Measurements from ENCODE around the gene PPP1R12C. TPM values are rescaled to one million over a fixed set of nuclear protein-coding genes. Genes with fewer than 3 reads are reported as not detected.

PPP1R12C gene
- total RNA-seq, 1 experiment from 2014 or later: 79.9 TPM

DNA sequence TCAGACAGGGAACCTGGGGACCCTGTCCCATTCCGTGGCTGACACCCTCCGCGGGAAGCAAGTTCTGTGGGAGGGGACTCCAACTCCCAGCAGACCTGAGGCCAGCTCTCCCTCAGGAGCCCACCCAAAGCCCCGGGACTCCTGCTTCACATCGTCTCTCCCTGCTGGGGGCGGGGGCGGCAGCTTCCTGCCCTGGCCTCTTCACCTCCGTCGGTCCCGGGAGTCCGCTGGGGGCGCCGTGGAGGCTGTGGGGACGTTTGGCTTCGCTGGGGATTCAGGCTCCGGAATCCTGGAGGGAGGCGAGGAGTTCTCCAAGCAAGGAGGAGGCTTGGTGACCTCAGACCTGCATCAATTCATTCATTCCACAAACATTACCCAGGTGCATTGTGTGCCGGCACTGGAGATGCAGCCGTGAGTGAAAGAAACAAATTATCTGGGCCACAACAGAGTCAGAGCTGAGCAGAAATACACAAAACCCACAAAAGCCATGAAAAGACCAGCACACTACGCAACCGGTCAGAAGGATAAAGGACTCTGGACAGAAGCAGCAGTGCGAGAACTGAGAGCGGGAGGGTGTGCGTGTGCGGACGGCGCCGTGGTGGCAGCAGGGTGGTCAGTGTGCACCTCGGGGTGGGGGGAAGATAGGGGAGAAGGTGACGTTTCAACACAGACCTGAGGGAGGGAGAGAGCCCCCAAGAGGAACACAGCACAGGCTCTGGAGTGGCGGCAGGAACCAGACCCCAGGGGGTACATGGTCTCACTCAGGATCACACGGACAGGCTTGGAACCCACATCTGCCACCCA is 22.8 kb downstream of the PPP1R12C start:
- Histone ChIP-seq H3K4me1 (ENCODE audit: insufficient read depth, low read length) (no peaks in the 10 kb centered on the region), H3K27ac (ENCODE audit: insufficient read length, low read depth, low read length) (no peak overlapping the region), H3K79me2 (ENCODE audit: insufficient read depth, low read length) (no peaks in the 10 kb centered on the region), H3K23ac (ENCODE audit: insufficient read length, low read depth, low read length) (no peak overlapping the region), H2BK20ac (ENCODE audit: low read depth, low read length, poor library complexity, severe bottlenecking) (no peak overlapping the region), H2AK5ac (ENCODE audit: insufficient read length, low read length) (no peak overlapping the region), H2BK12ac (ENCODE audit: insufficient read length, low read depth, low read length) (no peak overlapping the region), H3T11ph (ENCODE audit: low read length) (no peak overlapping the region), H4K20me1 (ENCODE audit: control insufficient read depth, insufficient read depth, insufficient read length) (peaks cover 2% of the 10 kb centered on the region), H2BK15ac (ENCODE audit: low read depth, low read length) (no peak overlapping the region), H4K91ac (ENCODE audit: insufficient read length, low read depth, low read length) (no peak overlapping the region), H2BK120ac (ENCODE audit: low read depth, low read length, poor library complexity, severe bottlenecking) (no peak overlapping the region), H3K4me2 (ENCODE audit: insufficient read depth, insufficient read length, low read length) (no peak overlapping the region), H3K23me2 (ENCODE audit: insufficient read length, low read depth, low read length, poor library complexity, severe bottlenecking) (peaks cover 3% of the 10 kb centered on the region), H3K18ac (ENCODE audit: insufficient read length, low read depth, low read length) (no peak overlapping the region), H3K79me1 (ENCODE audit: insufficient read depth, low read depth, low read length, poor library complexity, severe bottlenecking) (peaks cover 3% of the 10 kb centered on the region), H3K14ac (ENCODE audit: insufficient read depth, low read length) (no peak overlapping the region), H4K8ac (replicated peaks; ENCODE audit: insufficient read length, low read depth, low read length) (no peak overlapping the region), H3K9me3 (ENCODE audit: control insufficient read depth, low read depth, low read length) (no peaks in the 10 kb centered on the region), H2BK5ac (ENCODE audit: insufficient read length, low read length) (no peak overlapping the region), H3K4ac (ENCODE audit: low read depth, low read length) (no peak overlapping the region), H4K5ac (ENCODE audit: insufficient read length, low read depth, low read length) (no peak overlapping the region), H3K27me3 (ENCODE audit: insufficient read depth, low read length) (no peaks in the 10 kb centered on the region), H3K56ac (ENCODE audit: insufficient read length, low read depth, low read length) (no peak overlapping the region), H3K9ac (ENCODE audit: extremely low read depth, insufficient read length, low read length) (no peak overlapping the region), H2AFZ (ENCODE audit: low read length) (no peak overlapping the region)
- WGBS (ENCODE audit: extremely low coverage, insufficient read length, low lambda C conversion rate): no CpG with 5 or more reads among the region's 32 CpGs
- no peaks in the 10 kb centered on the region; the same call in 1 of the 2 replicates for H3K27me3 Mint-ChIP-seq (ENCODE audit: low read depth)
- TF ChIP-seq, protein P1, sequence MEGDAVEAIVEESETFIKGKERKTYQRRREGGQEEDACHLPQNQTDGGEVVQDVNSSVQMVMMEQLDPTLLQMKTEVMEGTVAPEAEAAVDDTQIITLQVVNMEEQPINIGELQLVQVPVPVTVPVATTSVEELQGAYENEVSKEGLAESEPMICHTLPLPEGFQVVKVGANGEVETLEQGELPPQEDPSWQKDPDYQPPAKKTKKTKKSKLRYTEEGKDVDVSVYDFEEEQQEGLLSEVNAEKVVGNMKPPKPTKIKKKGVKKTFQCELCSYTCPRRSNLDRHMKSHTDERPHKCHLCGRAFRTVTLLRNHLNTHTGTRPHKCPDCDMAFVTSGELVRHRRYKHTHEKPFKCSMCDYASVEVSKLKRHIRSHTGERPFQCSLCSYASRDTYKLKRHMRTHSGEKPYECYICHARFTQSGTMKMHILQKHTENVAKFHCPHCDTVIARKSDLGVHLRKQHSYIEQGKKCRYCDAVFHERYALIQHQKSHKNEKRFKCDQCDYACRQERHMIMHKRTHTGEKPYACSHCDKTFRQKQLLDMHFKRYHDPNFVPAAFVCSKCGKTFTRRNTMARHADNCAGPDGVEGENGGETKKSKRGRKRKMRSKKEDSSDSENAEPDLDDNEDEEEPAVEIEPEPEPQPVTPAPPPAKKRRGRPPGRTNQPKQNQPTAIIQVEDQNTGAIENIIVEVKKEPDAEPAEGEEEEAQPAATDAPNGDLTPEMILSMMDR (conservative IDR thresholded peaks at IDR 0.05): peak; percentile 54
- peak overlapping the region in 2 of 3 experiments; percentile 68 to 91; a peak in 4 of 7 replicates for H3K27ac Mint-ChIP-seq
- no peaks in the 10 kb centered on the region; a peak in 1 of 5 replicates for H3K9me3 Mint-ChIP-seq
- peaks cover 15 to 23% (median 17%) of the 10 kb centered on the region in 3 experiments; a peak in 6 of 7 replicates for H3K36me3 Mint-ChIP-seq (ENCODE audit: insufficient read depth in 1 of 3, low read depth in 3 of 3)
- H3K4me1 Mint-ChIP-seq: peaks cover 4 to 21% of the 10 kb centered on the region in 2 experiments
- H3K4me3 Mint-ChIP-seq: peak overlapping the region in 1 of 2 experiments; percentile 56; a peak in 1 of 5 replicates
- DNase-seq: peak; percentile 84

All from H9 (cell line).